ENCODE measurements around the gene TOX2.

The TOX2 gene

DNA sequence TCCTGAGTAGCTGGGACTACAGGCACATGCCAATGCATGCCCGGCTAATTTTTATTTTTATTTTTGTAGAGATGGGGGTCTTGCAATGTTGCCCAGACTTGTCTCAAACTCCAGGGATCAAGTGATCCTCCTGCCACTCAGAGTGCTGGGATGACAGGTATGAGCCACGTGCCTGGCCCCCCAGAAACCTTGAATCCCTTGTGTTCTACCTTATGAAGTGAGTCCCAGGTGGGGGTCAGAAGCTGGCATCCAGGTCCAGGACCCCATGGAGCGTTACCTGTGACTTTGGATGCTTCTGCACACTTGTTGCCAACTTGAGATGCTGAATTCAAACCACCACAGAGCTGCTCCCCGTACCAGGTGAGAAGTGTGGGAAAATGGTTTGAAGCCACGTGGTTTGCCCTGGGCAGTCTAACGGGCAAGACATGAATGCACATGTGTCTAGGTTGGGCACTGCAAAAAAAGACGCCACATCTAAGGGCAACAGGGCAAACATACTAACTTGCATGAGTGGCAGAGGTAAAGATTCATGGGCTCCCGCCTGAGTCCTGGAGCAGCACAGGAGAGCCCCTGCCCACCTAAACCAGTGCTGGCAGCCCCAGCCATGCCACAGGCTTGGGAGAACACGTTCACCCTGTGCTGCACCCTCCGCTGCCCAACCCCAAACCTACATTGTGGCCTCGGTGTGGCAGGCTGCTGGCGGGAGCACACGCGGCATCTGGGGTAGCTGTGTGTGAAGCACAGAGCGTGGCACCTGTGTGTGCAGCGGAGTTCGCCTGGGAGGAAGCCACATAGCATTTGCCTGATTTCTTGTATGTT, 171.2 kb downstream of the TOX2 start:
- no peak for DNase-seq (ENCODE audit: low spot score)
- in situ Hi-C loops (cut with MboI; ENCODE audit: low sequenced_read_pairs, unreplicated experiment) = loop anchor here (10.0 kb wide), 3 partner anchors 341 to 631 kb away; partner anchors contain the start of gene SRSF6
- no peak for TF ChIP-seq CTCF (IDR thresholded peaks at IDR 0.05; ENCODE audit: borderline replicate concordance, control extremely low read depth, extremely low read depth, insufficient read depth, missing control alignments)

DNA sequence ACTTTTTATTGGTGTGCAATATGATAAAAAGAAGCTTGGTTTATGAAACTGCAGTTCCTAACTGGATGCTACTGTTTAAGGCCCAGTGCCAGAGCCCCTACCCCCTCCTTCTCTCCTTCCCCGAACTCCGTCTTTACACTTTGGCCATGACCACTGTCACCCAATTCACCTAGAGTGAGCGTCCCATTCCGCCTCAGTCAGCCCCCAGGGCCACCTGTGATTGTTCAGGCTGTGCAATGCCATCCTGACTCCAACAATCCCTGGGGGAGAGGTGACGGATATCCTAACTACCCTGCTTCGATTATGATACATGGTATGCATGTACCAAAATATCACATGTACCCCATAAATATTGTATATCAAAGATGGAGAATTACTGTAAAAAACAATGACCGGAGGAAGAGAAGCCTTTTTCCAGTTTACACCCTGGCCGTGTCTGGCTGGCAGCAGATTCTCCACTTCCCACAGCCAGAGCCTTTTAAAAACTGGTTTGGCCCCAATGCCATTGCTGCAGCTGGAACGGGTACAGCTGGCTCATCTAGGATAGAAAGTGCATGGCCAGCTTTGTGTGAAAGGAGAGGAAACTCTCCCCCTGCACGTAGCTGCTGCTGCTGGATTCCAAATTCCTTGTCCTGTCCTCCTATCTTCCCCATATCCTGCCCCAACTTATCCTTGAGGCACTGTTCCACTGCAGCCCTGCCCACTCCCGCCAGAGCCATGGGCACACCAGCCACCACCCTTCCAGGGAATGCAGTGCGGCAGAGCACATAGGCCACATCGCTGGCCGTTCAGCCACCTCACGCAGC, 172.6 kb downstream of the TOX2 start:
- in situ Hi-C loops (cut with MboI; ENCODE audit: low sequenced_read_pairs, unreplicated experiment) = loop anchor here (10.0 kb wide), 3 partner anchors 342 to 632 kb away; partner anchors contain the start of gene SRSF6
- no peak for DNase-seq (ENCODE audit: low spot score)
- no peak for TF ChIP-seq CTCF (IDR thresholded peaks at IDR 0.05; ENCODE audit: borderline replicate concordance, control extremely low read depth, extremely low read depth, insufficient read depth, missing control alignments)

DNA sequence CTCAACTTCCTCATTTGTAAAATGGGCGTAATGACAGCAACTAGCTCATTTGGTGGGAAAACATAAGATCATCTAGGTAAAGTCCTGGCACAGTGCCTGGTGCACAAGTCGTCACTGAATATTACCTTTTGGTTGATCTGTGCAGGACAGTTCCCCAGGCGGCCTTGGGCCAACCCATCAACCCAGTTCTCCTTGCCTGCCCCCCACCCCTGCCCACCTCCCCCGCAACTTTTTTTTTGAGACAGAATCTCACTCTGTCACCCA, 173.1 kb downstream of the TOX2 start:
- DNase-seq (ENCODE audit: low spot score) = no peak
- TF ChIP-seq CTCF (IDR thresholded peaks at IDR 0.05; ENCODE audit: borderline replicate concordance, control extremely low read depth, extremely low read depth, insufficient read depth, missing control alignments) = no peak
- in situ Hi-C loops (cut with MboI; ENCODE audit: low sequenced_read_pairs, unreplicated experiment) = loop anchor here (10.0 kb wide), 3 partner anchors 343 to 633 kb away; partner anchors contain the start of gene SRSF6

DNA sequence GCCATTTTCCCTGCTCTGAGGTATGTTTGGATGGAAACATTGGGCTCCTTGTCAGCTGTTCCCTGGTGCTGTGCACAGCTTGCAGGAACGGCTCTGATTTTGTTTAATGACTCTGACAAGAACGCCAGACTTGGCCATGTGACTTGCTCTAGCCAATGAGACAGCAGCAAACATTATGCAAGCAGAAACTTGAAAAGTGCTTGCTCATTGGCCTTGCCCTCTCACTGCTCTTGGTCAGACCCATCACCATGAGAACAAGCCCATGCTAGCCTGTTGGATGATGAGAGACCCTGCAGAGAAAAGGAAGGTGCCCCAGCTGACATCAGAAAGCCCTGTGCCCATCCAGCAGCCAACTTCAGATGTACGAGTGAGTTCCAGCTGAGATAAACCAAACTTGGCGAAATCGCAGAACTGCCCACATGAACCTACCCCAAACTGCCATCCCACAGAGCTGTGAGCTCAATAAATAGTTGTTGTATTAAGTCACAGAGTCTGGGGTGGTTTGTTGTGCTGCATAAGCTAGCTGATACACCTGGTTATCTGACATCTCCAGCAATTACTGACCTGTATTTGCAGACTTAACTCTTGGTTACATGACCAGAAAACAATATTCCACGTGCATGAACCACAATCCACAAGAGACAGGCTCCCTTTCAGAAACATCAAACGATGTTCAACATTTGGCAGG, 175.5 kb downstream of the TOX2 start:
- DNase-seq (ENCODE audit: low spot score) = no peak
- in situ Hi-C loops (cut with MboI; ENCODE audit: low sequenced_read_pairs, unreplicated experiment) = loop anchor here (10.0 kb wide), 3 partner anchors 345 to 635 kb away; partner anchors contain the start of gene SRSF6
- no peak for TF ChIP-seq CTCF (IDR thresholded peaks at IDR 0.05; ENCODE audit: borderline replicate concordance, control extremely low read depth, extremely low read depth, insufficient read depth, missing control alignments)

GRCh38 chr20:44091026-44091425, 176.4 kb downstream of the TOX2 start:
- TF ChIP-seq CTCF (IDR thresholded peaks at IDR 0.05; ENCODE audit: borderline replicate concordance, control extremely low read depth, extremely low read depth, insufficient read depth, missing control alignments) = no peak
- DNase-seq (ENCODE audit: low spot score) = no peak
- in situ Hi-C loops (cut with MboI; ENCODE audit: low sequenced_read_pairs, unreplicated experiment) = no loop called here

DNA sequence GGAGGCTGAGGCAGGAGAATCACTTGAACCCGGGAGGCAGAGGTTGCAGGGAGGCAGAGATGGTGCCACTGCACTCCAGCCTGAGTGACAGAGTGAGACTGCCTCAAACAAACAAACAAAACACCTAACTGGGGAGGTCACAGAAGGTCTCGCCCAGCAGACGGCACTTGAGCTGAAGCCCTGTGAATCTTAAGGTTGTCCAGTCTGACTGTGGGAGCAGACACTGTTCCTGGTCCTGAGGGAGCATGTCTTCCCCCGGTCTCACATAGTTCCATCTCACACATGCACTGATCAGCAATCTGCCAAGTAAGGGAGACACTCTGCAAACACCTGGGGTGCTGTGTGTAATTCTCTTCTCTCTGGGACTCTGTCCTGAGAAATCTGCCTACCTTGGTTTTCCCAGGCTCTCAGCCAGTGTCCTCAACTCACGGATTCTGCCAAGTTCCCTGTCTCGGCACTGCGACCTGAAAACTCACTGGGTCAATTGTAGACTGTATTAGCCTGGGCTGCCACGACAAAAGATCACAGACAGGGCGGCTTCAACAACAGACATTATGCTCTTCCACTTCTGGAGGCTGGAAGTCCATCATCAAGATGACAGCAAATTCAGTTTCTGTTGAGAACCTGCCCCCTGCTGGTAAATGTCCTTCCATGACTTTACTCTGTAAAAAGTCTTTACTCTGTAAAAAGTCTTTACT, 178.0 kb downstream of the TOX2 start:
- DNase-seq (ENCODE audit: low spot score) = no peak
- no peak for TF ChIP-seq CTCF (IDR thresholded peaks at IDR 0.05; ENCODE audit: borderline replicate concordance, control extremely low read depth, extremely low read depth, insufficient read depth, missing control alignments)
- in situ Hi-C loops (cut with MboI; ENCODE audit: low sequenced_read_pairs, unreplicated experiment) = no loop called here

All from GM13976 (cell line).